MCF 10A (cell line): Measurements from ENCODE around the gene RETN. TPM values are rescaled to one million over a fixed set of nuclear protein-coding genes. Genes with fewer than 3 reads are reported as not detected.

Experiments
- BruUV-seq: library from RNA; stranded (reverse); fragments of 400-500 nt; replicated peaks from 2 replicates; lab custom pipeline; 2021; lab: Mats Ljungman, UMichigan
- CTCF ChIA-PET: fragments of 300-600 bp; sonication (Branson Sonifier 250); formaldehyde crosslinking; extraction: SDS; loops from one replicate; lab custom pipeline; 2021; ENCODE audit warnings: antibody characterized with exemption, inconsistent platforms; lab: Yijun Ruan, JAX
- POLR2A ChIA-PET: fragments of 300-600, 350-650 bp; sonication (Branson Sonifier 250); formaldehyde crosslinking; extraction: SDS; loops from one replicate; lab custom pipeline; 2020; ENCODE audit warnings: antibody characterized with exemption, inconsistent platforms; lab: Yijun Ruan, JAX
- DNase-seq: peaks from one replicate; pipeline ENCODE4 v3.0.0-alpha.2; 2018; ENCODE audit not compliant: unreplicated experiment
- H3K27ac Mint-ChIP-seq: one replicate; pipeline ENCODE4 v1.8.0; 2022; ENCODE audit warnings: mild to moderate bottlenecking, low read depth, mixed read lengths; ENCODE audit not compliant: unreplicated experiment
- H3K27me3 Mint-ChIP-seq: one replicate; pipeline ENCODE4 v1.8.0; 2022; ENCODE audit warnings: mixed read lengths; ENCODE audit not compliant: insufficient read depth, unreplicated experiment
- H3K36me3 Mint-ChIP-seq: one replicate; pipeline ENCODE4 v1.8.0; 2022; ENCODE audit warnings: mild to moderate bottlenecking, moderate library complexity, mixed read lengths; ENCODE audit not compliant: insufficient read depth, unreplicated experiment
- H3K4me1 Mint-ChIP-seq: one replicate; pipeline ENCODE4 v1.8.0; 2022; ENCODE audit warnings: mixed read lengths; ENCODE audit not compliant: insufficient read depth, unreplicated experiment
- H3K4me3 Mint-ChIP-seq: one replicate; pipeline ENCODE4 v1.8.0; 2022; ENCODE audit warnings: mild to moderate bottlenecking, moderate library complexity, mixed read lengths; ENCODE audit not compliant: unreplicated experiment
- H3K9me3 Mint-ChIP-seq: one replicate; pipeline ENCODE4 v1.8.0; 2022; ENCODE audit warnings: mixed read lengths; ENCODE audit not compliant: unreplicated experiment
- CTCF ChIP-seq: fragments of 200-600 bp; IDR thresholded peaks from one replicate; pipeline ENCODE4 v1.8.0; 2022; ENCODE audit warnings: antibody characterized with exemption, mild to moderate bottlenecking; ENCODE audit not compliant: unreplicated experiment
- intact Hi-C: fragments of 100-400 bp; cut with micrococcal nuclease; formaldehyde crosslinking; loops from 2 replicates; pipeline ENCODE4 v1.14.1; 2022
- total RNA-seq: library from RNA; stranded (reverse); gene quantifications from 2 replicates; pipeline ENCODE4 v1.2.3, GENCODE V29; 2022

Gene RETN
- total RNA-seq, 1 experiment from 2014 or later, result not detected

DNA sequence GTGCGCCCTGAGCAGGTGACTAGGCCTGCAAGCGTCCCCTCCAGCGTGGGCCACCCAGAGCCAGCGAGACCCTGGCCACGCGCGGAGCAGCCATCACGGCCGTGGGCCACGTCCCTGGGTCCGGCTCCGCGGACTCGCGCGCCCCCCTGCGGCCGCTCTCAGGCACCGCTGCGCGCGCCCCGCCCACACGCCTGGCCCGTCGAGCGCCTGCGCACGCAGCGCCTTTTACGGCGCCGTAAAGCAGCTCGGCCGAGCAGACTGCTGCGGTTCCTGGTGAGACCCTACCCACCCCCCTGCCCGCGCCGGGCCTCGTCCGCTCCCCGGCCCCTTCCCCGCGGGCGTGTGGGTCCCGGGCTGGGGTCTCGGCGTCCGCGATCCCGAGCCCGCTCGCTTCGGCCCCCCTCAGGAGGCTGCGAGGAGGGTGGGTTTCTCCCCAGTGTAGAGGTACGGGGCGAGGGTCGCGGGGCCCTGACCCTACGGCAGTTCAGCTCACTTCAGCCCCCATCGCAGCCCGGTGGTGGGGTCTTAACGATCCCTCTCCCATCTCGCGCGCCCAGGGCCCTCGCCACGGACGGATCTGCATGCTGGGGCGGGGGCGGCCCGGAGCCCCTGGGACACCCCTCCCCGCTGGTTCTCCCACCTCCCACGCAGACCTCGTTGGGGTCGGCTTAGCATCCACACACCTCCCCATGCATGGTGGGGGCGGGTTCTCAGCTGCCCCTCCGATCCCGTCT is 11.9 kb downstream of the RETN start, which contains the start of gene TRAPPC5:
TRAPPC5 (plus strand) TSS at position 228 of the 734 bp plus-strand sequence. CDS start 1,421 bp downstream, outside the sequence.
- H3K27me3 Mint-ChIP-seq, result no peaks in the 10 kb centered on the region
- no peaks in the 10 kb centered on the region for H3K9me3 Mint-ChIP-seq
- POLR2A ChIA-PET, result interaction anchor here (0.6 to 2.2 kb wide), 17 partner anchors 11 to 326 kb away, joined by 3 to 27 read pairs (median 4); partner anchors contain the start of genes PET100 and XAB2
- intact Hi-C loops, result loop anchor here (1.0 kb wide), 4 partner anchors 28 to 326 kb away; no protein-coding TSS in a partner anchor
- H3K27ac Mint-ChIP-seq, result peak within 1 kb of the TSS; percentile 66
- peak; percentile 74 for DNase-seq
- H3K4me1 Mint-ChIP-seq, result peaks cover 14% of the 10 kb centered on the region
- CTCF ChIA-PET, result interaction anchor here (0.6 to 2.8 kb wide), 64 partner anchors 8 to 1830 kb away, joined by 3 to 31 read pairs (median 4); partner anchors contain the start of genes ALKBH7, CAMSAP3, CD209 and CLEC4M
- BruUV-seq, result no TSS peak
- peak; percentile 96 for TF ChIP-seq CTCF
- H3K36me3 Mint-ChIP-seq, result peaks cover 31% of the 10 kb centered on the region
- H3K4me3 Mint-ChIP-seq, result peak within 1 kb of the TSS; percentile 84

GRCh38 chr19:7681340-7682174 is 12.7 kb downstream of the RETN start:
- Mint-ChIP-seq H3K4me3 (peak overlapping the region; percentile 84), H3K4me1 (peaks cover 14% of the 10 kb centered on the region), H3K27ac (peak overlapping the region; percentile 66), H3K27me3 (no peaks in the 10 kb centered on the region), H3K36me3 (peaks cover 31% of the 10 kb centered on the region), H3K9me3 (no peaks in the 10 kb centered on the region)
- peak; percentile 41 for TF ChIP-seq CTCF
- POLR2A ChIA-PET, result interaction anchor here (0.6 to 2.2 kb wide), 16 partner anchors 12 to 327 kb away, joined by 3 to 27 read pairs (median 4); partner anchors contain the start of genes PET100 and XAB2
- intact Hi-C loops, result loop anchor here (1.0 kb wide), 1 partner anchor 118 kb away; no protein-coding TSS in a partner anchor
- BruUV-seq, result no TSS peak
- peak; percentile 86 for DNase-seq
- CTCF ChIA-PET, result interaction anchor here (0.6 to 2.8 kb wide), 60 partner anchors 7 to 1831 kb away, joined by 3 to 31 read pairs (median 4); partner anchors contain the start of genes ALKBH7, CAMSAP3, CD209 and CLEC4M

DNA sequence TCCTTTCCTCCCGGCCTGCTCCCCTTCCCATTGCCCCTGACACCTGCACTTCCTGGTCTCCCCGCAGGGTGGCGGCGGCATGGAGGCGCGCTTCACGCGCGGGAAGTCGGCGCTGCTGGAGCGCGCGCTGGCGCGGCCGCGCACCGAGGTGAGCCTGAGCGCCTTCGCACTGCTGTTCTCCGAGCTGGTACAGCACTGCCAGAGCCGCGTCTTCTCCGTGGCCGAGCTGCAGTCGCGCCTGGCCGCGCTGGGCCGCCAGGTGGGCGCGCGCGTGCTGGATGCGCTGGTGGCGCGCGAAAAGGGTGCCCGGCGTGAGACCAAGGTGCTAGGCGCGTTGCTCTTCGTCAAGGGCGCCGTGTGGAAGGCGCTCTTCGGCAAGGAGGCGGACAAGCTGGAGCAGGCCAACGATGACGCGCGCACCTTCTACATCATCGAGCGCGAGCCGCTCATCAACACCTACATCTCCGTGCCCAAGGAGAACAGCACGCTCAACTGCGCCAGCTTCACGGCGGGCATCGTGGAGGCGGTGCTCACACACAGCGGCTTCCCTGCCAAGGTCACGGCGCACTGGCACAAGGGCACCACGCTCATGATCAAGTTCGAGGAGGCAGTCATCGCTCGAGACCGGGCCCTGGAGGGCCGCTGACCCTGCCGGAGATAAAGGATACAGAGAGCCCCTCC is 13.5 kb downstream of the RETN start:
- Mint-ChIP-seq H3K36me3 (peaks cover 31% of the 10 kb centered on the region), H3K4me1 (peaks cover 14% of the 10 kb centered on the region), H3K27me3 (no peaks in the 10 kb centered on the region), H3K9me3 (no peaks in the 10 kb centered on the region), H3K4me3 (peak overlapping the region; percentile 84), H3K27ac (no peak overlapping the region)
- DNase-seq, result no peak
- intact Hi-C loops, result no loop called here
- TF ChIP-seq CTCF, result no peak
- ChIA-PET POLR2A (no interaction called here), CTCF (interaction anchor here (0.9 to 2.8 kb wide), 3 partner anchors 114 to 119 kb away, joined by 4 to 26 read pairs (median 9); no protein-coding TSS in a partner anchor)
- BruUV-seq, result TSS peak; percentile 88
